HG02763 (cell line): Measurements from ENCODE around the gene PTPRN2.

ENCODE experiments used
- ATAC-seq: cut with Tn5 transposase; IDR thresholded peaks from one replicate; pipeline ENCODE4 v1.9.1; 2021; ENCODE audit warnings: mild to moderate bottlenecking, moderate library complexity; ENCODE audit not compliant: unreplicated experiment

PTPRN2 gene

DNA sequence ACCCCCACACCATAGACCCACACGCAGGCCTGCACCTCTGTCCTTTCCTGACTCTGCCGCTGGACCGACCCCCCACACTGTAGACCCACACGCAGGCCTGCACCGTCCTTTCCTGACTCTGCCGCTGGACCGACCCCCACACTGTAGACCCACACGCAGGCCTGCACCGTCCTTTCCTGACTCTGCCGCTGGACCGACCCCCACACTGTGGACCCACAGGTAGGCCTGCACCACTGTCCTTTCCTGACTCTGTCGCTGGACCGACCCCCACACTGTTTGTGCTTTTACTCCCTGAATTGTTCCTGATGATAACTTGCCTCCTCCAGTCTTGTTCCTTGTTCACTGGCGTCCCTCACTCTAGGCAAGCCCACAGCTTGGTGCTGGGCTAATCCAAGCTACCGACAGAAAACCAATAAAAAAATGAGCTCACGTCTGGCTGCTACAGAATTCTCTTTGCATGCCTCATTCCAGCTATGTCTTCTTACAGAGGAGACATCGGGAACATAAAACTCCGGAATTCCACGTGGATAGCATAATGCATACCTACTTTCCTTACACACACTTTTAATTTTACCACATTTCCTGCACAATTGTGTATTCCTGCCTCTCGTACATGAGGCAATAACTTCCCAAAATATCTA is 494.3 kb downstream of the PTPRN2 start:
- no peak for ATAC-seq

DNA sequence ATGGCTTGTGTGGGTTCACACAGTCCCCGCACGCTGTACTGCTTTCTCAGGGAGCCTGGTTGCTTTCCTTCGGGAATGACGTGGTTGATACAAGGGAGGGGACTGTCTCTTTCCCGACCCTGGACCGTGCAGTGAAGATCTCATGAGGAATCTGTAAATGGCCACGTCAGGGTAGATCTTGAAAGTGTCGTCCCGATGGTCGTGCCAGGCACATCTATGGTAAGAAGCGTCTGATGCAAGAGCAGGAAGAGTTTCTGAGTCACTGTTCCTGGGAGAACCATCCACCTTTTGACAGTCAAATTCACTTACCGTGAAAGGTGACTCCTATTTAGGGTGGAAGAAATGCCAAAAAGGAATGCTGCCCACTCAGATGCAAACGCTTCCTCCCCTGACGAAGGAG is 500.4 kb downstream of the PTPRN2 start:
- ATAC-seq: no peak

DNA sequence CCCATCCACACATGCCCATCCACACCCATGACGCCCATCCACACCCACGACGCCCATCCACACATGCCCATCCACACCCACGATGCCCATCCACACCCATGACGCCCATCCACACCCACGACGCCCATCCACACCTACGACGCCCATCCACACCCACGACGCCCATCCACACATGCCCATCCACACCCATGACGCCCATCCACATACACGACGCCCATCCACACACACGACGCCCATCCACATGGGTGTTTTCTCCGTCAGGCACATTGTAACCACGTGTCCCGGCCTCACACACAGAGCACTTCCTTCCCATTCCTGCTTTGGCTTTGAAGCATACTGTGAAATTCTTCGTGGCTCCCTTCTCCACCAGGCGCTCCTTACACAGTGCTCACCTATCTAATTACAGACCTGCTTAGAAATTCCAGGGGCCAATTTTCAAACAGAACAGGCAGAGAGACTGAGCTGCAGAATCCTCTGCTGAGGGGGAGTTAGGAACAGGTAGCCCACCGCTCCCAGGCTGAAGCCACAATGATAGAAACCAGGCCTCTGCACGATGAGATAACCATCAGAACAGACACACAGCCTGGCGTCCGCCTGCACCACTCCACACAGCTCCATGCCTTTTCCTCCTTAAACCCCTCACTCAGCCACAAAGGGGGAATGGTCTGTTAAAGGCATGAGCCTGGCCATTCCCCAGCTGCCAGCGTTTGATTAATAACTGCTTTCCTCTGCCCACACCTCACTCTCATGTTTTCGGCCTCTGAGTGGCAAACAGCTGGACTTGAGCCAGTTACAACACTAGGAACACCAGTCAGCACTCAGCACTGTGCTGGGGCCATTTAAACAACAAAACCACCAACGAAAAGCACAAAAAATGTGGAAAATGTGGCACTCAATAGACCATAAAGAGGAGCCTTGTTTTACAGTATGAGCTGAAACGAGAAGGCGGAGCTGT is 501.6 kb downstream of the PTPRN2 start:
- ATAC-seq: no peak

DNA sequence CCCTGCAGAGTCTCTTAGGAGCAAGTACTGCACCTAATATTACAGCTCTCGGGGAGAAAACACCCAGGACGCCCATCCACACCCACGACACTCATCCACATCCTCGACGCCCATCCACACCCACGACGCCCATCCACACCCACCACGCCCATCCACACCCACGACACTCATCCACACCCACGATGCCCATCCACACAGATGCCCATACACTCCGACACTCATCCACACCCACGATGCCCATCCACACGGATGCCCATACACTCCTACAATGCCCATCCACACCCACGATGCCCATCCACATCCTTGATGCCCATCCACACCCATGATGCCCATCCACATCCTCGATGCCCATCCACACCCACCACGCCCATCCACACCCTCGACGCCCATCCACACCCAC is 503.1 kb downstream of the PTPRN2 start:
- no peak for ATAC-seq

DNA sequence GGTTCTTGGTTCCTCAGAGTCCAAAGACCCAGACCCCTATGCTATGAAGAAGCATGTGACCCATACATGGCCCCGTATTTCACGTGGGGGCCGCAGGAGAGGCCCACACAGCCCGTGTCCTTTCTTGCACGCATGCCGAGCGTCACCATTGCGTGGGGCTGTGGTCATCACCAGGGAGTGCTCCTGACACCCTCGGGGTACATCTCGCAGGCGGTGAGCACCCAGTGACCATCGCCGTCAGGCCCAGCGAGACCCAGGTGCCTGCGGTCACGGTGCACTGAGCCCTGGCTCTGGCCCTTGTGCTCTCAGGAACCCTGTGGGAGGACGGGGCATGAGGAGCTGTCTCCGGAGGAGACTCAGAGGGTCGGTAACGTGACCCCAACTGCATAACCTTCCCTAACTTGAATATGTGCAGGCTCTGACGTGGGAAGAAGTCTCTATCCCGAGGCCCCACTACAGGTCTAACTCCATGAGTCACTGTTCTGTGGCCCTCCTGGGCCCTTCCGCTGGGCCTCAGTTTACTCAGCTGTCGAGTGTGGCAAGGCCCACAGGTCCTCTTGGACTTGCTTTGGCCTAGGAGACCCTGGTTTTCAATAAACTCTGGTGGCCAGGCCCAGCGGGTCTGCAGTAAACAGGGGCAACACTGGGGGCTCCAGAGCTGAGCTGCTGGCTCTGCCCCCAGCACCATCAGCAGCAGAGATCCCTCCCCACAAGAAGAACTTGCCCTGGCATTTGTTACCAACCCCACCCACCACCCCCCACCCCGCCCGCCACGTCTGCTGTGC is 503.9 kb downstream of the PTPRN2 start:
- ATAC-seq: no peak

DNA sequence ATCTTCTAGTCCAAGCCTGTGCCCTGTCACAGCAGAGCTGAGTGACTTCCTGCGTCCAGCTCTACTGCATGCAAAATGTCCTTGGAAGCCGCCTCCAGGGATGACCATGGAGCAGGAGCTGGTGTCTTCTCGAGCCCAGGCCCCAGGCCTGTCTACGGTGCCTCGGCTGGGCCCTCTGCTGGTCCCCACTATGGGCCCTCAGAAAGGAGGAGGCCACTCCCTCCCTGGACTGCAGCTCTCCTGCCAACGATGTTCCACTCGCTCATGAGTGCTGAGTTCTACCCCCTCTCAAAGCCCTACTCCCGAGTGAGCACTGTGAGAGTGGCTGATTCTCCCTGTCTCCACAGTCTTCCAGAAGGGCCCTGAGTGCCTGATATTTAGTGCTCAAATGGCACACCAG is 504.9 kb downstream of the PTPRN2 start:
- ATAC-seq: no peak

DNA sequence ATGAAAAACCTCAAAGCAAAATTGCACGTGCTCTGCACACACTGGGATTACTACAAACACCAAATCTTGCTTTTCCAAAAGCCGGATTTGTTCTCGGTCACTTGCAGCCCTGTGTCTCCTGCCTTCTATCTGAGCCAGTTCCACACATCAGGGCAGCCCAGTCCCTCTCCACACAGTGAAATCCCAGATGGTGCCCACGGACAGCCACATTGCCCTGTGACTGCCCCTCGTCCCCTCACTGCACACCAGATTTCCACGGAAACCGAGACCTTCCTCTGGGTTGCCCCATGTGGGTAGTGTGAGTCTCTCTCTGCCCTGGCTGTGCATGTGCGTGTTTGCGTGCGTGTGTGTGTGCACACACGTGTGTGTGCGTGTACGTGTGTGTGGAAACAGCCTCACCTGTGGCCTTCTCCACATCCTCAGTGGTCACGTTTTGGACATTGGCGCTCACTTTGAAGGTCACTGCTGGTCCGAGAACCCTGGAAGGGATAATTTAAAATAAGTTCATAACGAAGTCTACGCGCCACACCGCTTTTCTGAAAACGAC is 506.7 kb downstream of the PTPRN2 start:
- ATAC-seq: no peak

DNA sequence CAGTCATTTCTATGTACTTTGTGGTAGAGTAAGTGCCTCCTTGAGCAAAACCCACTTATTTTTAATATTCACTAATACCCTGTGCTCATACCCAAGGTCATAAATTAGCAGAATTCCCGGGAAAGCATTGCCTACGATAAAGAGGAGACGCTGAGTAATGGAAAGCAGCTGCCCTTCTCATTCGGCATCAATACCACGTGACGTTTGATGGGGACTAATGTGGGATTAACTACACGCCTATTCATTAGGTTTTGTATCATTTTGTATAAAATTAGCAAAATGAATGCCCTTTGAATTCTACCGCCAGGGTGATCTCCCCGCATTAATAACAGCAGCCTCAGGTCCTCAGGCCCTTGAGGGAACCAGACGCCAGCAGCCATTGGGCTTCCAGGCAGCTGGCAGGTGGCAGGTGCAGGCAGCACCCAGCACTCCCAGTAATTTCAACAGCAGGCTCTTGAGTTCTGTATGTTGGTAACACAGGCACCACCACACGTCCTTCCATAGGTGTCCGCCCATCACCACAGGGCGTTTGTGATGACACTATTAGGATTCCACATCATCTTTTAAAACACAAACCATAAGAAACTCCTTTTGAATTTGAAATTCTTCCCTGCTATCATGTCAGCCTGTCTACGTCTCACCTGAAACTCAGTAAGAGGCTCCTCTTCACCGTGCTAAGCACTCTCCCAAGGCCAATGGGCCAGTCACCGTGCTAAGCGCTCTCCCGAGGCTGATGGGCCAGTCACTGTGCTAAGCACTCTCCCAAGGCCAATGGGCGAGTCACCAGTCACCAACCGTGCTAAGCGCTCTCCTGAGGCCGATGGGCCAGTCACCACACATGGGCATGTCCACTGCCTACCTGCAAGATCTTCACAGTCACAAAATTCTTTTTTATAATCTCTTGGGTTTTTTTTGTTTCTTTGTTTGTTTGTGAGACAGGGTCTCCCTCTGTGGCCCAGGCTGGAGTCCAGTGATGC is 509.4 kb downstream of the PTPRN2 start:
- no peak for ATAC-seq

DNA sequence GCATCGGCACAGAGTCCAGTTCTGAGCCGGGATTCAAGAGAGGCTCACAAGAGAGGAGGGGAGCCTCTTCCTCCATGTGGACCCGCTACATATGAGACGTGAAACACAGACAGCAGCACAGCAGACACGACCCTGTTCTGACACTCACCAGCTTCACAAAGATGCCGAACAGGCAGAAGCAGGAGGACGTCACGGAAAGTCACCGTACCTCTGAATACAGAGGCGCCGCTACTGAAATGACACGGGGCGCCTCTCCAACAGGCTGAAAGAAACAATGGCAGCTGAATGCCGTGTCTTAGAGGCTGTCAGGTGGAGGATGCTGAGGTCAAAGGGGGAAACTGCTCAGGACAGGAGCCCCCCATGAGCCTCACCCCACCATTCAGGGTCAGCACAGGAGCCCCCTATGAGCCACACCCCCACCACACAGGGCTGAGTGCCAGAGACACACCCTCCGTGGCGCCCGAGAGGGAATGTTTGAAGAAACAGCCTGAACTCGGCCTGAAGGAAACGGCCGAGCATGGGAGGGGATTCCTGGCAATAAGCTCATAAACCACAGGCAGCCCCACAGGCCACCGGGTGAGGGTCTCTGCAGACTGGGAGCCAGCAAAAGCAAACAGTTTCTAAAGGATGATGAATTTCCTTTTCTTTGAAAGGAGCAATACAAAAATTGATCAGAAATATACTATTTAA is 510.3 kb downstream of the PTPRN2 start:
- ATAC-seq: no peak

DNA sequence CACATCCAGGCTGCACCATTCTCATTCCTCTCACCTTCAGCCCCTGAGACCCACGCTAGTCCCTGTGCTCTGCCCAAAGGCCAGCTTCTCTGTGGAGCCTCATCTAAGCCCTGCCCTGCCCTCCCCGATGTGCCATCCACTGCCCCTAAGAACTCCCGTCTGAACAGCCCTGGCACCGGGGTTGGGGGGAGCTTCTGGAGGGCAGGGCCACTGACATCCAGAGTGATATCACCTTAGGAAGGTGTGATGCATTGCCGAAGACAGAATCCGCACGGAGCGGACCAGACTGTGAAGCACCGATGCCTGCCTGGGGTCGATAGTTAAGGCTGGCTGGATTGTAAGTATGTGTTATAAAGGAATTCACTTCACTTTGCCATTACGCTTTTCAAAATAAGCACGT is 511.0 kb downstream of the PTPRN2 start:
- ATAC-seq: no peak

DNA sequence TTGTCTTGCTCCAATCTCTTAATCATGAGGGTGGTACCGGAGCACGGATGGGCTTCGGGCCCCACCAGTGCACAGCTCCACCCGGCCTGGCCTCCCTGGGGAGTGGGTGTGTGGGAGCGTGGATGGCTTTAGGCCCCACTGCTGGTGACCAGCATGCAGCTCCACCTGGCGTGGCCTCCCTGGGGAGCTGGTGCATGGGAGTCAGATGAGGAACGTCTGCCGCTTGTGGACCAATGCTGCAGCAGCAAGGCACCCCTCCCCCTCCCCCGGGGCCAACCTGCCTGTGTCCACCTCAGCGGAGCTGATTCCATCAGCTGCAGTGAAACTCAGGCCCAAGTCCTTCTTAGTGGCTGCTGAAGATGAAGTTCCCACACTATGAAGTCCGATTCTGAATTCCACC is 511.4 kb downstream of the PTPRN2 start:
- ATAC-seq: no peak

DNA sequence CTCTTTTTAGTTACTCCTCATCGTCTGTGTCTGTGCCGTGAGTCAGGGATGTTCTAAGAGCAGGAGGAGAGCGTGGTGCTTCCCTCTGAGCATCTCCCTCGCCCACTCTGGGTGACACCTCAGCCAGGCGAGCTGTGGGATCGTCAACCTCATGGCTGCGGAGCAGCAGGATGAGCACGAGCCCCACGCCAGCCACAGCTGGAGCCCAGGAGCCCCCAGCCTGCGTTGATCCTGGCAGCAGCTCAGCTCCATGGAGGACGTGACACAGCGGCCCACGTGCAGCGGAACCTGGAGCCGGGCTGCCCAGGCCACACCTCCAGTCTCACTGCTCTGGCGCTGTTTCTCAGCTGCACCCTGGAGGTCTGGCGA is 512.0 kb downstream of the PTPRN2 start:
- ATAC-seq: no peak

DNA sequence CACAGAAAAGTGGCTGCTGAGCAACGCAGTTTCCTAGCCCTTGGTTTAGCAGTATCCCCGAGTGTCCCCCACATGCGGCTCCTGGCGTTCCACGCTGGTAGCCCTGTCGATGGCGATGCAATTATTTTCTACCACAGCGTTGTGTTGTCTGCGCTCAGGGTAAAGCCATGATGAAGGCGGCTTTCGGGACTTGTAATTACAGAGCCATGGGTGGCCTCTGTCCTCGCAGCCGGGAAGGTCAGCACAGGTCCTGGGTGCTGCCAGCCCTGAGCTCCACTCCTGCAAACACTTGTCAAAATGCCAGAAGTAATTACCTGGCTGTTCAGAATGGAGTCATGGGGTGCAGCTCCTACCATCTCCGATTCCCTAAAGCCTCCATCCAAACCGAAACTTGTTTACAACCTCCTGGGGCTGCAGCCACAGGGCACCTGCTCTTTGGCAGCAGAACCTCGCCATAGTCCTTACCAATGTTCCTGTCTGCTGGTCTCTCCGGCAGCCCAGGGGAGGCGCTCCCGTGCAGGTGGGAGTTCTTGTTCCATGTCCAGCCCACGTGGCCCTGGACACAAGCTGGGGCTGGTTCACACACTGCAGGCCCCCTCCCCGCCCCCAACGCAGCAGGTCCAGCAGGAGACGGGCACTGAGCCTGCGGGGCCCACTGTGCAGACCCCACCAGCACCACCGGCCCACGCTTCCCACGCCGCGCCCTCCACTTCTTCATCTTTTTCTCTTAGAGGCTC is 512.6 kb downstream of the PTPRN2 start:
- ATAC-seq: no peak

DNA sequence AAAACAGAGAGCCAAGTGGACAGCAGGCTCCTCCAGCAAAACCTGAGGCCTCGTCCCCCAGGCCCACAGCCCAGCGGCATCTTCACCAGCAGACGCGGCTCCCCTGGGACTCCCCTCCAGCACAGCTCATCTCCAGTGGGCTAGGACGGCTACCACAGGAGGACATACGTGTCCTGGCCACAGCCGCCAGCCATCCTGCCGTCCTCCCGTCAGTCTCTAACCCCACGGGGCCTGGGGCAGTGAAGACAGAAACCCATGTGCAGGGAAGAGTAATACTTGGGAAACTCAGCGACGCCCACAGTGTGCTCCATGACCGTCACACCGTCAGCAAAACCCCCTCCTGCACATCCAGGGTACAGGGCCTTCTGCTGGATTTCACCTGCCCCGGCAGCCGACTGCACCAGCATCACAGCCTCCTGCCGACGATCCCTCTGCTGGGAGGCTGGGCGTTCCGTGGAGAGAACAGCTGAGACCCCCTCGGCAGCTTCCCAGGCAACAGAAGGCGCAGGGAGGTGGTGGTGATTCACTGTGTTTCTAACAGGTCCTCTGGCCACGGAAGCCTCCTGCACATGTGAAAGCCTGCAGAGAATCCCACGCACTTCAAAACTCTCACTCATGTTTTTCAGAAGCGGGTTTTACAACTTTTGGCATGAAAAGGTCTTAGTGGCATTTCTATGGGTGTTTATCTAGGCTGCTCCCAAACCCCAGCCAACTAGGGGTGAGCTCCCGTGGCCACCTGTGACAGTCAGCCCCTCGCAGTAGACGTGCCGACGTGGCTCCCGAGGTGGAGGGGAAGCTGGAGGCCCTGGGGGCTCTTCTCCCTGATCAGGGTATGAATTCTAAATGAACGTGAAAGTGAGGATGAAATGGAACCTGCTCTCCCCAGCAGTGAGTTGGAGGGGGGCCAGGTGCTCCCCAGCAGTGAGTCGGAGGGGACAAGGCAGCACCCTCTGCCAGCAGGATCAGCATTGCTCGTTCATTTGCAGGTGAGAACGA is 513.5 kb downstream of the PTPRN2 start:
- no peak for ATAC-seq

DNA sequence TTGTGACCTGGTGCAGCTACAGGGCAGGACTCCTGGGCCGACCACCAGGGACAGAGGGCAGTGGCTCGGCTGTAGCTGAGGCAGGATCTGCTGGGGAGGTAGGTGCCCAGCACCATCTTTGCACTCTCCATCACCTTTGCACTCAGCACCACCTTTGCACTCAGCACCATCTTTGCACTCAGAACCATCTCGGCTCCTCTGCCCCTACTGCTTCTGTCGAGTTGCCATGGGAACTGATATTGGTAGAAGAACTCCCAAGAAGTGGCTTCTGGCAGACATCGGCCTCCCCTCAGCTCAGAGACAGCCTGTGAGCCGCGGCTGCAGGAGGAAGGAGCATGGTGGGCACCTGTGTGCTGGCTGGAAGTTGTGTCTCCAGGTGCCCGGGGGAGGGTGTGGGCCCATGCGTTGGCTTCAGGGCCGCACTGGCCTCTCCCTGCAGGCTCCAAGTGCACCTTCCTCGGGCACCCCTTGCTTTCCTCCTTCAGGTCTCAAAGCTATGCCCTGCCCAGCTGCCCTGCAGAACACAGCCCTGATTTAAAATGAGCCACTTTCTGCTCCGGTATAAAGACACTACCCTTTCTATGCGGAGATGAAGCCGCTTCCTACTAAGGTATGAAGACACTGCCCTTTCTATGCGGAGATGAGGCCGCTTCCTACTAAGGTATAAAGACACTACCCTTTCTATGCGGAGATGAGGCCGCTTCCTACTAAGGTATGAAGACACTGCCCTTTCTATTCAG is 514.5 kb downstream of the PTPRN2 start:
- no peak for ATAC-seq

DNA sequence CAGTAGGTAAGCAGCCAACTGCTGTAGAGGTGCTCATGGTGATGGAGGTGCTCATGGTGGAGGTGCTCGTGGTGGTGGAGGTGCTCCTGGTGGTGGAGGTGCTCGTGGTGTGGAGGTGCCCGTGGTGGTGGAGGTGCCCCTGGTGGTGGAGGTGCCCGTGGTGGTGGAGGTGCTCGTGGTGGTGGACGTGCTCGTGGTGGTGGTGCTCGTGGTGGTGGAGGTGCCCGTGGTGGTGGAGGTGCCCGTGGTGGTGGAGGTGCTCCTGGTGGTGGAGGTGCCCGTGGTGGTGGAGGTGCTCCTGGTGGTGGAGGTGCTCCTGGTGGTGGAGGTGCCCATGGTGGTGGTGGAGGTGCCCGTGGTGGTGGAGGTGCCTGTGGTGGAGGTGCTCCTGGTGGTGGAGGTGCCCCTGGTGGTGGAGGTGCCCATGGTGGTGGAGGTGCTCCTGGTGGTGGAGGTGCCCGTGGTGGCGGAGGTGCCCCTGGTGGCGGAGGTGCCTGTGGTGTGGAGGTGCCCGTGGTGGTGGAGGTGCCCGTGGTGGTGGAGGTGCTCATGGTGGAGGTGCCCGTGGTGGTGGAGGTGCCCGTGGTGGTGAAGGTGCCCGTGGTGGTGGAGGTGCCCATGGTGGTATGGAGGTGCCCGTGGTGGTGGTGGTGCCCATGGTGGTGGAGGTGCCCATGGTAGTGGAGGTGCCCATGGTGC is 517.3 kb downstream of the PTPRN2 start:
- no peak for ATAC-seq
